CD14-positive monocyte (primary cell): ENCODE data around the gene ATL3. TPM values are rescaled to one million over a fixed set of nuclear protein-coding genes. Genes with fewer than 3 reads are reported as not detected.

Experiments used
- DNase-seq, 3 donors: peaks; one replicate each; pipeline ENCODE4 v3.0.0-alpha.2; 2011 to 2022
- H2AFZ ChIP-seq: 2 replicates; pipeline ENCODE4 v1.6.0; 2012; ENCODE audit warnings: mild to moderate bottlenecking, low read depth, low read length, inconsistent platforms; ENCODE audit not compliant: insufficient read depth, poor library complexity, severe bottlenecking
- H3K27ac ChIP-seq, 2 donors: 1 replicate in 1 of 2; 2 replicates in 1 of 2; pipeline ENCODE4 v1.5.1; 2012 to 2013; ENCODE audit warnings: low read length in 2 of 2, control low read depth in 1 of 2, inconsistent platforms in 1 of 2, low read depth in 1 of 2, mild to moderate bottlenecking in 1 of 2
- H3K27me3 ChIP-seq, 2 donors: one replicate each; pipeline versions ENCODE4 v1.6.0 to v1.6.1; 2011 to 2013; ENCODE audit warnings: low read length in 2 of 2; ENCODE audit not compliant: control insufficient read depth in 2 of 2, insufficient read depth in 2 of 2
- H3K36me3 ChIP-seq, 2 donors: replicated peaks in 1 of 2; 1 replicate in 1 of 2; 2 replicates in 1 of 2; pipeline versions ENCODE4 v1.5.1 to v1.6.1; 2012 to 2013; ENCODE audit warnings: low read length in 2 of 2, control low read depth in 1 of 2, inconsistent platforms in 1 of 2, mild to moderate bottlenecking in 1 of 2; ENCODE audit not compliant: insufficient read depth in 2 of 2, control insufficient read depth in 1 of 2
- H3K4me1 ChIP-seq, 2 donors: 1 replicate in 1 of 2; 2 replicates in 1 of 2; pipeline versions ENCODE4 v1.5.1 to v1.6.1; 2012 to 2013; ENCODE audit warnings: low read length in 2 of 2, control low read depth in 1 of 2, inconsistent platforms in 1 of 2, mild to moderate bottlenecking in 1 of 2, moderate library complexity in 1 of 2; ENCODE audit not compliant: insufficient read depth in 2 of 2, control insufficient read depth in 1 of 2
- H3K4me2 ChIP-seq: replicated peaks from 2 replicates; pipeline ENCODE3; 2012; ENCODE audit warnings: low read length, moderate library complexity, mild to moderate bottlenecking; ENCODE audit not compliant: poor library complexity, severe bottlenecking; ENCODE audit errors: extremely low read depth
- H3K4me3 ChIP-seq, 3 experiments: fragments of 200-600 bp in 1 of 3; sonication (generic) in 1 of 3; replicated peaks in 1 of 3; 1 replicate in 2 of 3; 2 replicates in 1 of 3; pipeline ENCODE4 v1.5.1; 2011 to 2013; ENCODE audit warnings: low read length in 3 of 3, mild to moderate bottlenecking in 3 of 3, control low read depth in 2 of 3, low read depth in 2 of 3, inconsistent platforms in 1 of 3, moderate library complexity in 1 of 3
- H3K79me2 ChIP-seq: 2 replicates; pipeline ENCODE4 v1.6.0; 2012; ENCODE audit warnings: mild to moderate bottlenecking, control low read depth, inconsistent platforms, low read length, moderate library complexity; ENCODE audit not compliant: insufficient read depth
- H3K9ac ChIP-seq: 2 replicates; pipeline ENCODE4 v1.6.0; 2017; ENCODE audit warnings: low read length, mild to moderate bottlenecking; ENCODE audit not compliant: insufficient read depth, poor library complexity, severe bottlenecking
- H3K9me3 ChIP-seq, 2 donors: replicated peaks in 1 of 2; 1 replicate in 1 of 2; 2 replicates in 1 of 2; pipeline versions ENCODE4 v1.5.1 to v1.6.1; 2012 to 2013; ENCODE audit warnings: low read length in 2 of 2, control low read depth in 1 of 2; ENCODE audit not compliant: control insufficient read depth in 1 of 2, insufficient read depth in 1 of 2
- H4K20me1 ChIP-seq: 2 replicates; pipeline ENCODE4 v1.6.0; 2012; ENCODE audit warnings: mild to moderate bottlenecking, low read length, control low read depth, moderate library complexity; ENCODE audit not compliant: insufficient read depth
- H3K27ac Mint-ChIP-seq, 7 donors: one replicate each; pipeline ENCODE4 v1.8.0; 2020; ENCODE audit warnings: mild to moderate bottlenecking in 7 of 7, mixed read lengths in 7 of 7, moderate library complexity in 6 of 7, inconsistent platforms in 2 of 7
- H3K27me3 Mint-ChIP-seq, 3 donors: one replicate each; pipeline ENCODE4 v1.8.0; 2021 to 2022; ENCODE audit warnings: low read depth in 3 of 3, mild to moderate bottlenecking in 3 of 3, mixed read lengths in 3 of 3, moderate library complexity in 3 of 3, inconsistent platforms in 1 of 3
- H3K36me3 Mint-ChIP-seq, 2 donors: one replicate each; pipeline ENCODE4 v1.8.0; 2020; ENCODE audit warnings: mixed read lengths in 2 of 2, inconsistent platforms in 1 of 2, mild to moderate bottlenecking in 1 of 2
- H3K4me1 Mint-ChIP-seq: one replicate; pipeline ENCODE4 v1.8.0; 2020; ENCODE audit warnings: mild to moderate bottlenecking, mixed read lengths
- H3K4me3 Mint-ChIP-seq, 2 donors: one replicate each; pipeline ENCODE4 v1.8.0; 2020; ENCODE audit warnings: mild to moderate bottlenecking in 2 of 2, mixed read lengths in 2 of 2, moderate library complexity in 1 of 2
- H3K9me3 Mint-ChIP-seq, 7 donors: one replicate each; pipeline ENCODE4 v1.8.0; 2020 to 2022; ENCODE audit warnings: mixed read lengths in 7 of 7, mild to moderate bottlenecking in 6 of 7, moderate library complexity in 6 of 7, inconsistent platforms in 2 of 7
- CTCF ChIP-seq: fragments of 200-600 bp; IDR thresholded peaks from one replicate; pipeline ENCODE4 v1.8.0; 2022; ENCODE audit warnings: antibody characterized with exemption, mild to moderate bottlenecking
- WGBS: methylation state at CpG from one replicate; pipeline ENCODE4 v1.1.5; 2013; ENCODE audit warnings: missing lambda C conversion rate; ENCODE audit not compliant: insufficient coverage; 5-methylcytosine and 5-hydroxymethylcytosine counted together
- intact Hi-C, 2 donors: fragments of 100-400 bp; cut with micrococcal nuclease; formaldehyde crosslinking; loops; one replicate each; pipeline versions ENCODE4 v1.15.0 to v1.15.1; 2023
- polyA plus RNA-seq, 3 donors: library from polyadenylated mRNA; depleted of rRNA in 1 of 3; unstranded in 2 of 3; stranded (reverse) in 1 of 3; fragments of 300-500 nt in 2 of 3; fragments of >200 nt in 1 of 3; fragmentation: Illumina TruSeq in 2 of 3; gene quantifications; 1 replicate in 2 of 3; 2 replicates in 1 of 3; pipeline ENCODE4 v1.2.3, GENCODE V29; 2012 to 2021

Gene ATL3
- polyA plus RNA-seq, 3 donors: 10.6 to 25.5 (median 22.7) TPM

GRCh38 chr11:63590024-63590788 is 81.0 kb downstream of the ATL3 start:
- Histone ChIP-seq H3K27me3 (no peaks in the 10 kb centered on the region), H3K36me3 (no peaks in the 10 kb centered on the region), H4K20me1 (no peaks in the 10 kb centered on the region), H3K4me1 (no peaks in the 10 kb centered on the region), H2AFZ (no peak overlapping the region), H3K9me3 (no peaks in the 10 kb centered on the region), H3K4me3 (no peak overlapping the region), H3K79me2 (no peaks in the 10 kb centered on the region), H3K4me2 (no peak overlapping the region), H3K27ac (no peak overlapping the region), H3K9ac (no peak overlapping the region)
- peaks cover 0 to 52% of the 10 kb centered on the region in 2 donors for H3K36me3 Mint-ChIP-seq
- intact Hi-C loops: no loop called here
- TF ChIP-seq CTCF: no peak
- H3K27me3 Mint-ChIP-seq: peaks cover 2 to 4% (median 3%) of the 10 kb centered on the region in 3 donors
- H3K4me1 Mint-ChIP-seq: peaks cover 8% of the 10 kb centered on the region
- H3K9me3 Mint-ChIP-seq: peaks cover 0 to 4% (median 0%) of the 10 kb centered on the region in 7 donors
- WGBS: 96% methylated on average over 16 of the region's 18 CpGs
- H3K27ac Mint-ChIP-seq: peak overlapping the region in 2 of 7 donors; percentile 7 to 47
- no peak for DNase-seq
- H3K4me3 Mint-ChIP-seq: no peak overlapping the region

GRCh38 chr11:63589000-63589399 is 82.2 kb downstream of the ATL3 start:
- peaks cover 0 to 4% (median 0%) of the 10 kb centered on the region in 7 donors for H3K9me3 Mint-ChIP-seq
- intact Hi-C loops: no loop called here
- Histone ChIP-seq H3K9ac (no peak overlapping the region), H3K27me3 (no peaks in the 10 kb centered on the region), H3K27ac (no peak overlapping the region), H3K9me3 (no peaks in the 10 kb centered on the region), H3K79me2 (no peaks in the 10 kb centered on the region), H3K4me3 (no peak overlapping the region), H3K36me3 (no peaks in the 10 kb centered on the region), H3K4me1 (no peaks in the 10 kb centered on the region), H2AFZ (no peak overlapping the region), H4K20me1 (no peaks in the 10 kb centered on the region), H3K4me2 (no peak overlapping the region)
- H3K4me3 Mint-ChIP-seq: no peak overlapping the region
- no peak for DNase-seq
- WGBS: no CpG with 5 or more reads among the region's 3 CpGs
- peaks cover 5% of the 10 kb centered on the region for H3K4me1 Mint-ChIP-seq
- no peak overlapping the region for H3K27ac Mint-ChIP-seq
- peaks cover 2 to 4% (median 3%) of the 10 kb centered on the region in 3 donors for H3K27me3 Mint-ChIP-seq
- H3K36me3 Mint-ChIP-seq: peaks cover 0 to 56% of the 10 kb centered on the region in 2 donors
- no peak for TF ChIP-seq CTCF
